Right lobe of liver (tissue), 4 donors: ENCODE measurements around the gene CPT1A.

ENCODE experiments used
- POLR2A ChIP-seq: fragments of 450-650 bp; IDR thresholded peaks from one replicate; pipeline ENCODE4 v1.6.1; 2017; ENCODE audit warnings: antibody characterized with exemption, mild to moderate bottlenecking
- TF ChIP-seq, protein P1 (sequence below), 4 donors: fragments of 200-600 bp in 3 of 4; fragments of 450-650 bp in 1 of 4; IDR thresholded peaks; one replicate each; pipeline versions ENCODE4 v1.5.1 to v1.8.0; 2016 to 2022; ENCODE audit warnings: antibody characterized with exemption in 4 of 4, mild to moderate bottlenecking in 2 of 4
- donor health status: DM: no; HTN: no; CAD: no.
- donor health status: DM: no; HTN: no; CAD: no.
- donor health status: DM: no; HTN: yes; CAD: no.

DNA sequence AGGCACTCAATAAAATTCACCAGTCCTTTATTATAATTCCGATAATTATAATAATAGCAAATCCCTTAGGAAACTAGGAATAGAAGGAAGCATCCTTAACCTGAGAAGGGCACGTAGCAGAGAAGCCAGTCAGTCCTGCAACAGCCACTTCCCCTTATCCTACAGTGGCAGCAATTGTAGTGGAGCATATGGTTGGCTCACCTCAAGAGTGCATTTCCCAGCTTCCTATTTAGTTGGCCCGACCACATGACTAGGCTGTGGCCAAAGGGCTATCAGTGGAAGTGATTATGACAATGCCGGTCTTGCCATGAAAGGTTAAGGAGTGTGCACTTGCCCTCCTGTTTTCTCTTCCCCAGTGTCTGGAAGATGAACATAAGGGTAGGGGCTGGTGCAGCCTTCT lies 117.4 kb downstream of the CPT1A start:
- TF ChIP-seq, protein P1, sequence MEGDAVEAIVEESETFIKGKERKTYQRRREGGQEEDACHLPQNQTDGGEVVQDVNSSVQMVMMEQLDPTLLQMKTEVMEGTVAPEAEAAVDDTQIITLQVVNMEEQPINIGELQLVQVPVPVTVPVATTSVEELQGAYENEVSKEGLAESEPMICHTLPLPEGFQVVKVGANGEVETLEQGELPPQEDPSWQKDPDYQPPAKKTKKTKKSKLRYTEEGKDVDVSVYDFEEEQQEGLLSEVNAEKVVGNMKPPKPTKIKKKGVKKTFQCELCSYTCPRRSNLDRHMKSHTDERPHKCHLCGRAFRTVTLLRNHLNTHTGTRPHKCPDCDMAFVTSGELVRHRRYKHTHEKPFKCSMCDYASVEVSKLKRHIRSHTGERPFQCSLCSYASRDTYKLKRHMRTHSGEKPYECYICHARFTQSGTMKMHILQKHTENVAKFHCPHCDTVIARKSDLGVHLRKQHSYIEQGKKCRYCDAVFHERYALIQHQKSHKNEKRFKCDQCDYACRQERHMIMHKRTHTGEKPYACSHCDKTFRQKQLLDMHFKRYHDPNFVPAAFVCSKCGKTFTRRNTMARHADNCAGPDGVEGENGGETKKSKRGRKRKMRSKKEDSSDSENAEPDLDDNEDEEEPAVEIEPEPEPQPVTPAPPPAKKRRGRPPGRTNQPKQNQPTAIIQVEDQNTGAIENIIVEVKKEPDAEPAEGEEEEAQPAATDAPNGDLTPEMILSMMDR (IDR thresholded peaks at IDR 0.05), result no peak
- no peak for TF ChIP-seq POLR2A
